Aorta (tissue), 5 donors: ENCODE measurements around the gene OR8D2. TPM values are rescaled to one million over a fixed set of nuclear protein-coding genes. Genes with fewer than 3 reads are reported as not detected.
"Not testable (repeated sequence)": the region's sequence is repeated elsewhere in the genome, so short reads cannot be mapped to it uniquely, and the experiment has no call there.

Experiments used
- ATAC-seq: fragments of 200-7000 bp; cut with Tn5 transposase; one replicate; pipeline ENCODE4 v1.9.1; 2022; ENCODE audit warnings: moderate library complexity; ENCODE audit not compliant: low FRiP score
- DNase-seq, 2 donors: peaks; one replicate each; pipeline ENCODE4 v3.0.0-alpha.2; 2020
- H3K27ac ChIP-seq, 2 donors: one replicate each; pipeline ENCODE4 v1.5.1; 2013; ENCODE audit warnings: low read length in 2 of 2, mild to moderate bottlenecking in 2 of 2, moderate library complexity in 2 of 2, control low read depth in 1 of 2, inconsistent platforms in 1 of 2, low read depth in 1 of 2
- H3K27me3 ChIP-seq, 2 donors: one replicate each; pipeline ENCODE4 v1.6.1; 2013; ENCODE audit warnings: control low read depth in 1 of 2, low read length in 1 of 2, mild to moderate bottlenecking in 1 of 2, moderate library complexity in 1 of 2; ENCODE audit not compliant: insufficient read depth in 2 of 2, control insufficient read depth in 1 of 2
- H3K36me3 ChIP-seq, 2 donors: one replicate each; pipeline ENCODE4 v1.6.1; 2013; ENCODE audit warnings: control low read depth in 1 of 2, low read length in 1 of 2, mild to moderate bottlenecking in 1 of 2; ENCODE audit not compliant: insufficient read depth in 2 of 2, control insufficient read depth in 1 of 2
- H3K4me1 ChIP-seq, 2 donors: one replicate each; pipeline ENCODE4 v1.6.1; 2013; ENCODE audit warnings: low read length in 2 of 2, control low read depth in 1 of 2, mild to moderate bottlenecking in 1 of 2, moderate library complexity in 1 of 2; ENCODE audit not compliant: insufficient read depth in 2 of 2, control insufficient read depth in 1 of 2
- H3K4me3 ChIP-seq, 2 donors: one replicate each; pipeline ENCODE4 v1.5.1; 2013; ENCODE audit warnings: low read length in 2 of 2, control low read depth in 1 of 2, mild to moderate bottlenecking in 1 of 2
- H3K9me3 ChIP-seq: one replicate; pipeline ENCODE4 v1.6.1; 2013; ENCODE audit warnings: mild to moderate bottlenecking, low read length; ENCODE audit not compliant: control insufficient read depth
- WGBS, 2 donors: extraction: QIAGEN DNeasy Blood & Tissue Kit; methylation state at CpG; one replicate each; pipeline ENCODE4 v1.1.7; 2013; 5-methylcytosine and 5-hydroxymethylcytosine counted together
- intact Hi-C, 2 donors: fragments of 100-400 bp; cut with DNase I; formaldehyde crosslinking; loops; one replicate each; pipeline versions ENCODE4 v1.14.2 to v1.15.0; 2022
- polyA plus RNA-seq, 2 donors: library from polyadenylated mRNA; stranded (reverse); fragments of 200-250 nt; gene quantifications; one replicate each; pipeline ENCODE4 v1.2.3, GENCODE V29; 2013
- total RNA-seq, 2 donors: library from RNA; stranded (reverse); fragmentation: NEBNext Ultra II Directional; extraction: Animal tissue kit (Norgen Biotek cat#: 25700); gene quantifications; one replicate each; pipeline ENCODE4 v1.2.1, GENCODE V29; 2021
- donor health status: healthy with polysubstance abuse.
- donor health status: Bipolar disorder and iron deficiency.
- donor health status: DM: no; HTN: no; CAD: no.
- donor health status: DM: no; HTN: no; CAD: no.
- donor health status: DM: yes; HTN: yes; CAD: no.

OR8D2 gene
- total and polyA plus RNA-seq, 4 donors, result not detected

GRCh38 chr11:124276081-124276480 lies 43.9 kb downstream of the OR8D2 start:
- WGBS, 2 donors, result 75 to 86% methylated on average over 1 of the region's 1 CpG
- H3K27me3 ChIP-seq, result no peaks in the 10 kb centered on the region
- no peak for ATAC-seq
- no peaks in the 10 kb centered on the region for H3K4me1 ChIP-seq
- H3K27ac ChIP-seq, result no peak overlapping the region
- no peak overlapping the region for H3K4me3 ChIP-seq
- no peak for DNase-seq
- H3K9me3 ChIP-seq, result no peaks in the 10 kb centered on the region
- intact Hi-C loops, result no loop called here
- no peaks in the 10 kb centered on the region for H3K36me3 ChIP-seq

GRCh38 chr11:124274000-124274399 lies 46.0 kb downstream of the OR8D2 start:
- no peak for ATAC-seq
- Histone ChIP-seq H3K36me3 (no peaks in the 10 kb centered on the region), H3K4me3 (no peak overlapping the region), H3K4me1 (no peaks in the 10 kb centered on the region), H3K27me3 (no peaks in the 10 kb centered on the region), H3K27ac (no peak overlapping the region), H3K9me3 (no peaks in the 10 kb centered on the region)
- intact Hi-C loops, result no loop called here
- WGBS, 2 donors, result 85 to 90% methylated on average over 2 of the region's 2 CpGs
- no peak for DNase-seq

- H3K27ac ChIP-seq, ATAC-seq, H3K9me3 ChIP-seq, H3K27me3 ChIP-seq, H3K4me3 ChIP-seq, DNase-seq, intact Hi-C loops, H3K36me3 ChIP-seq, H3K4me1 ChIP-seq: not testable (repeated sequence)
- WGBS, 2 donors, result 36 to 48% methylated on average over 7 of the region's 7 CpGs
Measured at GRCh38 chr11:124270886-124271285, 49.1 kb downstream of the OR8D2 start.

Other genes with a start within 250 kb of the OR8D2 start
- 10 to 100 TPM; 24.5 to 56.7 TPM for gene VWA5A, start 204.7 kb downstream of the OR8D2 start, total RNA-seq
- gene VWA5A, start 204.7 kb downstream of the OR8D2 start, polyA plus RNA-seq, result 10 to 100 TPM in 1 of 2 donors, 1 to 10 TPM in 1; 9.9 to 27.8 TPM
- not detected for gene OR10D3, start 136.9 kb downstream of the OR8D2 start, total RNA-seq
- gene OR10D3, start 136.9 kb downstream of the OR8D2 start, polyA plus RNA-seq, result not detected
- gene OR8G1, start 79.1 kb downstream of the OR8D2 start, total RNA-seq, result not detected
- gene OR8G1, start 79.1 kb downstream of the OR8D2 start, polyA plus RNA-seq, result not detected
- not detected for gene OR8G5, start 63.8 kb downstream of the OR8D2 start, total RNA-seq
- gene OR8G5, start 63.8 kb downstream of the OR8D2 start, polyA plus RNA-seq, result not detected
- not detected for gene OR8D1, start 6.2 kb downstream of the OR8D2 start, total RNA-seq
- not detected for gene OR8D1, start 6.2 kb downstream of the OR8D2 start, polyA plus RNA-seq
- gene OR8B2, start 64.3 kb upstream of the OR8D2 start, total RNA-seq, result not detected
- not detected for gene OR8B2, start 64.3 kb upstream of the OR8D2 start, polyA plus RNA-seq
- gene OR8B3, start 78.8 kb upstream of the OR8D2 start, total RNA-seq, result not detected
- not detected for gene OR8B3, start 78.8 kb upstream of the OR8D2 start, polyA plus RNA-seq
- not detected for gene OR8B4, start 104.7 kb upstream of the OR8D2 start, total RNA-seq
- not detected for gene OR8B4, start 104.7 kb upstream of the OR8D2 start, polyA plus RNA-seq
- not detected for gene OR8B8, start 125.5 kb upstream of the OR8D2 start, total RNA-seq
- gene OR8B8, start 125.5 kb upstream of the OR8D2 start, polyA plus RNA-seq, result not detected
- not detected for gene OR8B12, start 223.5 kb upstream of the OR8D2 start, total RNA-seq
- gene OR8B12, start 223.5 kb upstream of the OR8D2 start, polyA plus RNA-seq, result not detected
- not detected for gene OR8A1, start 249.8 kb upstream of the OR8D2 start, total RNA-seq
- not detected for gene OR8A1, start 249.8 kb upstream of the OR8D2 start, polyA plus RNA-seq